Activated CD4-positive, CD25-positive, alpha-beta regulatory T cell treated with anti-CD3 and anti-CD28 coated beads, Interleukin-2, amount 50 U/mL, for 72 hours (primary cell): Measurements from ENCODE around the gene CHMP6.

Experiments used
- DNase-seq: peaks from one replicate; pipeline ENCODE4 v3.0.0; 2021

The CHMP6 gene

GRCh38 chr17:80956321-80957190, 35.1 kb upstream of the CHMP6 start:
- no peak for DNase-seq

DNA sequence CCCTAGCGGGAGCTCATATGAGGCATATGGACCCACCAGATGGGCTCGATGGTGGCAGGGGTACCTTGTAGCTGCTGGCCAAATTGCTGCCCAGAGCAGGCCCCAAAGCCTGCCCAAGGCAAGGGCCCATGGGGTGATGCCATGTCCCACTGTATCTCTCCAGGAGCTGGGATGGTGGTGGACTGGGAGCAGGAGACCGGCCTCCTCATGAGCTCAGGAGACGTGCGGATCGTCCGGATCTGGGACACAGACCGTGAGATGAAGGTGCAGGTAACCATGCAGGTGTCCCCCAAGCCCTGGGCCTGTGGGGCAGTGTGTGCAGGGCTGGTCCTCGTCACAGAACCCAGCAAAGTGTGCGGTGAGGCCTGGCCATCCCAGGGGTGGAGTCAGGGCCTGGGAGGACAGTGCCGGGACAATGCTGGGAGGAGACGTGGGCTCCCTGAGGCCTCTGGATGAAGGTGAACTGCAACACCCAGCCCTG, 34.1 kb upstream of the CHMP6 start:
- DNase-seq = no peak

GRCh38 chr17:80959330-80960036, 32.2 kb upstream of the CHMP6 start:
- no peak for DNase-seq

GRCh38 chr17:80960037-80960796, 31.4 kb upstream of the CHMP6 start:
- no peak for DNase-seq

- no peak for DNase-seq
Observed at GRCh38 chr17:80960797-80961452, 30.7 kb upstream of the CHMP6 start.

GRCh38 chr17:80961541-80962330, 29.9 kb upstream of the CHMP6 start:
- DNase-seq = no peak

GRCh38 chr17:80962356-80963329, 29.0 kb upstream of the CHMP6 start:
- no peak for DNase-seq

DNA sequence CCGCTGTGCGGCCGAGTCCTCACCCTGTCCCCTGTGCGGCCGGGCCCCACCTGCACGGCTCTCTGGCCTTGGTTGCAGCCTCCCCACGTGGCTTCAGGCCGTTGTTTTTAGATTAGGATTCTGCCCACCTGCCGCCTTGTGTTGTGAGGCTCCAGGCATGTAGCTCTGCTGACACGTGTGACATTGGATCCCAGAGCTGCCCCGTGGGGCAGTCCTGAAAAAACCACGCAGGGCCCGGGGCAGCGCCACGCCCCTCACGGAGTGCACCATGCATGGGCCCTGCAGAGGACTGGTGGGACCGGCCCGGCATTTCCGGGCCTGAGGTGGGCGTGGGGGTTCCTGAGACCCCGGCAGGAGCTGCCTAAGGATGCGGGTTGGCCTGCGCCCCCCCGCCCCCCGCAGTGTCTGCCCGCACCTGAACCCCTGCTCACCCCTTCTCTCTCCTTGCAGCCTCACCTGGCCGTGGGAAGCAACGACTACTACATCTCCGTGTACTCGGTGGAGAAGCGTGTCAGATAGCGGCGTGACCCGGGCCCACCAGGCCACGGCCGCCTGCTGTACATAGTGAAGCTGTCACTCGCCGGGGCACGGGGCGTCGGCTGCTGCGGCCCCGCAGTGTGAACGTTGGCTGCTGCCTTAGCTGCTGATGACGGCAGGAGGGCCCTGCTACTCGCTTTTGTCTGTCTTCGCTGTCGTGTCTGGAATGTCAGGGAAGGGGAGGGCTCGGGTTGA, 27.7 kb upstream of the CHMP6 start:
- no peak for DNase-seq

GRCh38 chr17:80964544-80964856, 27.1 kb upstream of the CHMP6 start:
- no peak for DNase-seq

DNA sequence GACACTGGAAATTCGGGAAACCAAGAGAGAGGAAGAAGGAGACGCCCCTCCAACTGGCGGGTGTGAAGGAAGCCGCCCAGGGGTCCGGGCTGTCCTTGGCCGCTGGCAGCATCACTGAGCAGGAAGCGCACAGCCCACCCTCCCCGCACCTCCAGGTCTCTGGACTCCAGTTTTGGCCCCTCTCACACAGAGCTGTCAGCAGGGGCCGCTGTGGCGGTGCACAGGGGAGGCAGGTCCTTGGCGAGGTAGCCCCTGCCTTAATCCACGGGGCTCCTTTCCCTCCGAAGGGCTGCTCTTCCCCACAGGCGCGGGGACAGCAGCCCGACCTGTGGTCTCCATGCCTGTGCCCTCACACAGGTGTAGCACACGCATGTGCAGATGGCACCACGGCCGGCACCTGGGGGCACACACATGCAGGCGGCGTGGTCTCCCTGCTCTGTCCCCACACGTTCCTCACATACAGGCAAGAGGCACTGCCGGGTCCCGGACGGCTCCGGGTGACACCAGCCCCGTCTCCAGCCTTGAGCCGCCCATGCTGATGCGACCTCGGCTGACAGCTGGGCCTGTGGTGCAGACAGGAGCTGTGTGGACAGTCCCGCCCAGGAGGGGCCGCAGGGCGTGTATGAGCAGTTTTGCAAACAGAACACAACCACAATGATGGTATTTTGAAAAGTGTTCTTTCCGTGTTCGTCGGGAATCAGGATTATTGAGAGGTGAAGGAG, 26.6 kb upstream of the CHMP6 start:
- DNase-seq = no peak

DNA sequence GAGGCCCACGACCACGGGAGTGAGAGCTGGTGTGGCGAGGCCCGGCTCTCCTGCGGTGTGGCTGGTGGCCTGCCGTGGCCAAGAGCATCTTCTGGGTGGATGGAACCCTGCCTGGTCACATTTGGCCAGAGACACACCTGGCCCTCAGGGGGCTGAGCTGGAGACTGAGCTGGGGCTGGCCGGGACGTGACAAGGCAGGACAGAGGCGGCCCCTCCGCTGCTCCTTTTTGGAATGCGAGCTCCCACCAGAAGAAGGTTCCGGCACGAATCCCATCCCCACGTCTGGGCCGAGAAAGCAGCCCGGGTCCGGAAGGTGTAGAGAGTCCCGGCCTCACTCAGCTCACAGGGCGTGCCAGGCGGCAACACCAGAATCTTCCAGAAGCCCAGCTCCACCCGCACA, 26.0 kb upstream of the CHMP6 start:
- no peak for DNase-seq

GRCh38 chr17:80967404-80967872, 24.2 kb upstream of the CHMP6 start:
- no peak for DNase-seq

GRCh38 chr17:80968602-80969029, 23.0 kb upstream of the CHMP6 start:
- no peak for DNase-seq

DNA sequence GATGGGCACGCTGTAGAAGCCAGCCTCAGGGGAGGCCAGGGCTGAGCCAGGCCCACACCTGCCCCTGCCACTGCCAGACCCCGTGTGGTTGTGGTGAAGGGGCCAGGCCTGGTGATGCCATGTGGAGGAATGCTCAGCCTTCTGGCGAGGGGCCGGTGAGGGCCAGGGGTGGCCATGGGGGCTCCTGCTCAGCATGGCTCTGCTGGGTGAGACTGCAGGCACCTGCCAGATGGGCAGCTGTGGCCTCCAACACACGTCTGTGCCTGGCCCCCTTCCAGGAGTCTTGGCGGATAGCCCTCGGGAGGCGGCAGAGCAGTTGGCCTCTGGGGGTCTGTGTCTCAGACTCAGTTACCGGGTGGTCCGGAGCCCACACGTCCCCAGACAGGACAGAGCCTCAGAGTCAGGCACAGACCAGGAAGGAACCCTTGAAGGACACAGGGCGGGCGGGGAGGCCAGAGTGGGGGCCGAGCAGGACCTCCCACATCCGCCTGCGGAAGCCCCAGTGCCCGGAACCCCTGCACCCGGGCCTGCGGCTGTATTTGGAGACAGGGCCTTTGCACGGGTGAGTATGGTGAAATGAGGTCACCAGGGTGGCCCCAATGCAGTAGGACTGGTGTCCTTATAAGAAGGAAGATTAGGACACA, 22.5 kb upstream of the CHMP6 start:
- no peak for DNase-seq

DNA sequence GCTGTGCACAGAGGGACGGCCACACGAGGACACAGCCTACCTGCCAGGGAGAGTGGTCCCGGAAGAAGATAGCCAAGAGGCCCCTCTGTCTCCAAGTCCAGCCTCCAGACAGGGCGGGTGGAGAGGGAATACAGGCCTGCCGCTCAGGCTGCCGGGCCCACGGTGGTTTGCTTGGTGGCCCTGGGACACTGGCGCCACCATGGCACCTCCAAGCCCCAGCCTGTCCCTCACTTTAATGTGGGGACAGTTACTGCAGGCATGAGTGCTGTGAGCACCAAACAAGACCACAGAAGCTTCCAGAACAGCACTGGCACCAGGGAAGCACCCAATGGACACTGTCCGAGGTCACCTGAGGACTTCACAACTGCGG, 22.0 kb upstream of the CHMP6 start:
- DNase-seq = no peak

DNA sequence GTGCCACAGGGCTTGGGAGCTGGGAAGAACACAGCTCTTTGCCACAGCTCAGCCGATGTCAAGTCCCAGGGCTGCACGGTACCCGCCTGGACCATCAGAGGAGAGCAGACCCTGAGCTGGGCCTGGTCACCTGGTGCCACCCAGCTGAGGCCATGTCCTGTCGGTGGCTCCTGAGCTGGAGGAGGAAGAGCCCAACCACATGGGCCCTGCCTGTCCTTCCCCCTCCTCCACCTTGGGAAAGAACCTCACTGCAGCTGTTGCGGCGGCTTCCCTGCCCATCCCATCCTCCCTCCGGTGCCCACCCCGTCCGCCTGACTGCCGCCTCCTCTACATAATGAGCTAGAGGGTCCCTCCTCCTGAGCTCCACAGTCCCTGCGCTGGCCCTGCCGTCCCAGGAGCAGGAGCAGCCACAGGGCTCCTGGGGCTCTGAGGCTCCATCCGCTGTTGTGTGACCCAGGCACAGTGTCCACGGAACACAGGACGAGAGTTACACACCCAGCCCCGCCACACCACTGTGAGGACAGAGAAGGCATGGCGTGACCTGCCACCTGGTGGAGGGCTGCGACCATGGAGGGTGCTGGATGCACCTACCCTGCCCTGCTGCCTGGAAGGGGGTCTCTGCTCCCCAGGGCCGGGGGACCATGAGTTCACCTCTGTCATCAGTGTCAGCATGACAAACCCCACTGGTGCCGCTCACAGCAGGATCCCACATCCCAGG, 21.4 kb upstream of the CHMP6 start:
- no peak for DNase-seq

- no peak for DNase-seq
Observed at GRCh38 chr17:80970762-80971703, 20.6 kb upstream of the CHMP6 start.
